ENCODE data around the gene TMPO. TPM values are rescaled to one million over a fixed set of nuclear protein-coding genes. Genes with fewer than 3 reads are reported as not detected.
A peak's percentile ranks its signal among the peaks of the same experiment; 100 is the strongest.

TMPO gene
- total and polyA plus RNA-seq, 8 donors: 22.8 to 209 (median 58.8) TPM

GRCh38 chr12:98469109-98469508 is 46.3 kb upstream of the TMPO start:
- WGBS, 5 donors: 85 to 94% (median 93%) methylated on average over 2 of the region's 2 CpGs
- no peak for DNase-seq
- TF ChIP-seq CTCF (IDR thresholded peaks at IDR 0.05) (no peak), EP300 (IDR thresholded peaks at IDR 0.05) (no peak), POLR2AphosphoS5 (IDR thresholded peaks at IDR 0.05) (no peak), POLR2A (IDR thresholded peaks at IDR 0.05) (no peak)
- Histone ChIP-seq H3K36me3 (no peaks in the 10 kb centered on the region), H3K9me3 (no peaks in the 10 kb centered on the region), H3K27me3 (no peaks in the 10 kb centered on the region), H3K4me1 (no peaks in the 10 kb centered on the region), H3K27ac (no peak overlapping the region), H3K4me3 (no peak overlapping the region)
- intact Hi-C loops (cut with DNase I; ENCODE audit: low total_unique reads): no loop called here

- Histone ChIP-seq H3K27ac (no peak overlapping the region), H3K4me3 (no peak overlapping the region), H3K36me3 (no peaks in the 10 kb centered on the region), H3K4me1 (peaks cover 0 to 5% (median 0%) of the 10 kb centered on the region in 4 donors), H3K9me3 (no peaks in the 10 kb centered on the region), H3K27me3 (no peaks in the 10 kb centered on the region)
- intact Hi-C loops (cut with DNase I; ENCODE audit: low total_unique reads): no loop called here
- DNase-seq: no peak
- 82 to 90% (median 87%) methylated on average over 6 of the region's 6 CpGs for WGBS, 5 donors
- no peak for TF ChIP-seq POLR2A (IDR thresholded peaks at IDR 0.05)
- TF ChIP-seq CTCF (IDR thresholded peaks at IDR 0.05): no peak
- no peak for TF ChIP-seq POLR2AphosphoS5 (IDR thresholded peaks at IDR 0.05)
- no peak for TF ChIP-seq EP300 (IDR thresholded peaks at IDR 0.05)
Measured at GRCh38 chr12:98470469-98471082, 44.8 kb upstream of the TMPO start.

- intact Hi-C loops (cut with DNase I; ENCODE audit: low total_unique reads): no loop called here
- no peaks in the 10 kb centered on the region for H3K9me3 ChIP-seq
- WGBS, 5 donors: 45 to 62% (median 51%) methylated on average over 3 of the region's 3 CpGs
Measured at GRCh38 chr12:98471085-98471484, 44.3 kb upstream of the TMPO start.

GRCh38 chr12:98475565-98475908 is 39.9 kb upstream of the TMPO start:
- Histone ChIP-seq H3K27me3 (no peaks in the 10 kb centered on the region), H3K4me3 (no peak overlapping the region), H3K27ac (peak overlapping the region in 1 of 5 donors; percentile 19), H3K9me3 (no peaks in the 10 kb centered on the region), H3K36me3 (no peaks in the 10 kb centered on the region), H3K4me1 (peaks cover 0 to 7% (median 0%) of the 10 kb centered on the region in 4 donors)
- intact Hi-C loops (cut with DNase I; ENCODE audit: low total_unique reads): no loop called here
- DNase-seq: no peak
- TF ChIP-seq POLR2A (IDR thresholded peaks at IDR 0.05) (no peak), CTCF (IDR thresholded peaks at IDR 0.05) (no peak), POLR2AphosphoS5 (IDR thresholded peaks at IDR 0.05) (no peak), EP300 (IDR thresholded peaks at IDR 0.05) (no peak)

More at GRCh38 chr12:98471085-98471484, 44.3 kb upstream of the TMPO start:
- DNase-seq: no peak
- H3K27ac ChIP-seq: no peak overlapping the region
- TF ChIP-seq POLR2A (IDR thresholded peaks at IDR 0.05): no peak
- H3K36me3 ChIP-seq: no peaks in the 10 kb centered on the region
- H3K27me3 ChIP-seq: no peaks in the 10 kb centered on the region
- peaks cover 0 to 7% (median 0%) of the 10 kb centered on the region in 4 donors for H3K4me1 ChIP-seq
- H3K4me3 ChIP-seq: no peak overlapping the region

- WGBS, 5 donors: 93 to 100% (median 95%) methylated on average over 5 of the region's 5 CpGs
- Histone ChIP-seq H3K4me1 (peaks cover 0 to 7% (median 0%) of the 10 kb centered on the region in 4 donors), H3K36me3 (no peaks in the 10 kb centered on the region), H3K27ac (no peak overlapping the region), H3K9me3 (no peaks in the 10 kb centered on the region), H3K27me3 (no peaks in the 10 kb centered on the region), H3K4me3 (no peak overlapping the region)
- intact Hi-C loops (cut with DNase I; ENCODE audit: low total_unique reads): no loop called here
- no peak for DNase-seq
- TF ChIP-seq POLR2AphosphoS5 (IDR thresholded peaks at IDR 0.05): no peak
- TF ChIP-seq CTCF (IDR thresholded peaks at IDR 0.05): no peak
Measured at GRCh38 chr12:98478606-98479005, 36.8 kb upstream of the TMPO start.
